HG03103 (cell line): ENCODE data around the gene PLOD3.

Experiments used
- ATAC-seq: cut with Tn5 transposase; IDR thresholded peaks from one replicate; pipeline ENCODE4 v1.9.1; 2021; ENCODE audit warnings: low read depth; ENCODE audit not compliant: unreplicated experiment

The PLOD3 gene

DNA sequence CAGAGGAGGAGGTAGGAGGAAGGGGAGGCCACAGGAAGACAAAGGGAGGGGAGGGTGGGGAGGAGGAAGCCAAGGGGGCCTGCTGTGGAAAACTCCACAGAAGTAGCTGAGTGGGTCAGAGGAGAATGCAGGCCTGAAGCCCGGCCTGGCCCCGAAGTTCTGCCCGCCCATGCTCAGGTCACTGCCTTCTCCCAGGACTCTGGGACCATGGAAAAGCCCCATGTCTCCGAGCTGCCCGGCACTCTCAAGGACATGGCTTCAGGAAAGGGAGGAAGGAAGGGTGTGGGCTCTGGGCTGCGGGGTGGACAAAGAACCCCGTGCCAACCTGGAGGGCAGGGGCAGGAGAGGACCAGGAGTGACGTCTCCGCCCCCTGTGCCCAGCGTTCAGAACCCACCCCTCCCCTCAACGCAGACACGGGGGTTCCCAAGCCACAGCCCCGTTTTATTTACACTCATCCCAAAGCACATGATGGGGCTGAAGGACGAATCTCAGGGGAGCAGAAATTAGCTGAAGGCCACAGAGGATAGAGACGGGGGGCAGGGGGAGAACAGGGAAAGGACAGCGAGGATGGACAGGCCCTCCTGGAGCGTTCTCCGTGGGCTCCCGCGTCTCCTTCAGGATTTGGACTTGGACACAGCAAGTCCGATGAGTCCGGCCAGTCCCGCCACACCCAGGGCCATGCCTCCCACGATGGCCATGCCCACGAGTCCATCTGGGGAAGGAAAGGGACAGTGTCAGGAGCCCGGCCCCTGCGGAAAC, 22.0 kb upstream of the PLOD3 start:
- no peak for ATAC-seq

- no peak for ATAC-seq
These were observed 21.1 kb upstream of the PLOD3 start for GRCh38 chr7:101238226-101239182.

- no peak for ATAC-seq
These were observed 20.1 kb upstream of the PLOD3 start, which contains the start of gene CLDN15 for GRCh38 chr7:101237206-101238067. Gene CLDN15 (minus strand): TSS chr7:101237802. CDS start chr7:101237581, 221 bp downstream.

- ATAC-seq = no peak
These were observed 19.0 kb upstream of the PLOD3 start for GRCh38 chr7:101236292-101236835.

DNA sequence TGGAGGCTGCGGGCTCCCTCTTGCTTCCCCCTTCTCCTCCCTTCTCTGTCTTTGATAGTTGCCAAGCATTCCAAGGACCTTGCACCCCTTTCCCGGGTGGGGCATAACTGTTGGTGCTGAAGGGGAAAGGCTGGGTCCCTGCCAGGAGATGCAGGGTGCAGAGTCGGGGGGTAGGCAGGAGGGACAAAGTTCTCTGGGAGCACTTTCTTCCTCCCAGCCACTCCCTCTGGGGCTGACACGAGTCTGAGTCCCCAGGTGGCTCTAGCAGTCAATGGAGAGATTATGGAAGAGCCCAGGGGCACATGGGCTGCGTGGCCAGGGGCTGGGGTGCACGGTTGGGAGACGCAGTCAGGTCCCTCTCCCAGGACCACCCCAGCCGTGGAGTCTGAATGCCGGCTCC, 18.1 kb upstream of the PLOD3 start:
- no peak for ATAC-seq

- ATAC-seq = no peak
These were observed 17.7 kb upstream of the PLOD3 start for GRCh38 chr7:101235050-101235449.

GRCh38 chr7:101234636-101235035, 17.3 kb upstream of the PLOD3 start:
- no peak for ATAC-seq

DNA sequence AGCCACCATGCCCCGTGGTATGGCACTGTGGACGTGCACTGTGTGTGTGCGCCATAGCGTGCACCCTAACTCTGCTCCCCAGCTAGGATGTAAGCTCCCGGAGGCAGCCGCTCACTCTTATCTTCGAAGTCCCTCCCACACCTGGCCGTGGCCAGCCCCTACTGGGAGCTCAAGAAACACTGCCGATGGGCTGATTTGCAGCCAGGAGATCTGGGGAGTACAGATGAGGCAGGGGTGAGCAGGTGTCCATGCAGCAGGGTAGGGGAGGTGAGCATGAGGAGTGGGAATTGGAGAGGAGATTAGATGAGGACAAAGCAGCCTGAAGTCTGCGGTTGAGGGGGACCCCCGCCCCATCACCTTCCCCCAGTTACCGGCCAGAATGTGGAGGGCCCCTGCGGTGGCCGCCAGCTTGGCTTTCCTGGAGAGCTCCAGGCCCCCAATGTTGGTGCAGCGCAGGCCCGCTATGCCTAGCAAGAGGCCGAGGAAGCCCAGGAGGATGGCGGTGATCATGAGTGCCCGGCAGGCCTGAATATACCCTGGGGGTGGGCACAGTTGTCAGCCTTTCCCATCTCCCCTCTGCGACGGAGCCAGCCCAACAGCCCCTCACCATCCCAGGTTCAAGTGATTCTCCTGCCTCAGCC, 16.6 kb upstream of the PLOD3 start:
- no peak for ATAC-seq

GRCh38 chr7:101232141-101232850, 14.9 kb upstream of the PLOD3 start:
- no peak for ATAC-seq

- ATAC-seq = no peak
These were observed 14.3 kb upstream of the PLOD3 start for GRCh38 chr7:101231644-101232043.

GRCh38 chr7:101226721-101227120, 9.3 kb upstream of the PLOD3 start:
- ATAC-seq = no peak

DNA sequence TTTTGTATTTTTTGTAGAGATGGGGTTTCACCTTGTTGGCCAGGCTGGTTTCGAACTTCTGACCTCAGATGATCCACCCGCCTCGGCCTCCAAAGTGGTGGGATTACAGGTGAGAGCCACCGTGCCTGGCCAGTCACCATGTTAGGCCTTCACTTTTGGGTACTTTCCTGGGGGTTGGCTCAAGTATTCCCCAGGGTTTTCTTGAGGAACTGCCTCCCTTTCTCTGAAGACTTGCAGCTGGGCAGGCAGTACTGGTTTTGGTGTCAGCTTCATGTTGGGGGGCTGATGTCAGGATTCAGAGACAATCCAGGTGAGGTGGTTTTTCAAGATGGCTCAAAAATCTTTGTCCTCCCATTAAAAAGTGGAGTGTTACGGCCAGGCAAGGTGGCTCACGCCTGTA, 8.3 kb upstream of the PLOD3 start:
- no peak for ATAC-seq

- no peak for ATAC-seq
These were observed 6.1 kb upstream of the PLOD3 start for GRCh38 chr7:101223528-101223927.

- ATAC-seq = no peak
These were observed 5.0 kb upstream of the PLOD3 start for GRCh38 chr7:101222275-101222830.

- no peak for ATAC-seq
These were observed 2.9 kb upstream of the PLOD3 start for GRCh38 chr7:101220295-101220694.

DNA sequence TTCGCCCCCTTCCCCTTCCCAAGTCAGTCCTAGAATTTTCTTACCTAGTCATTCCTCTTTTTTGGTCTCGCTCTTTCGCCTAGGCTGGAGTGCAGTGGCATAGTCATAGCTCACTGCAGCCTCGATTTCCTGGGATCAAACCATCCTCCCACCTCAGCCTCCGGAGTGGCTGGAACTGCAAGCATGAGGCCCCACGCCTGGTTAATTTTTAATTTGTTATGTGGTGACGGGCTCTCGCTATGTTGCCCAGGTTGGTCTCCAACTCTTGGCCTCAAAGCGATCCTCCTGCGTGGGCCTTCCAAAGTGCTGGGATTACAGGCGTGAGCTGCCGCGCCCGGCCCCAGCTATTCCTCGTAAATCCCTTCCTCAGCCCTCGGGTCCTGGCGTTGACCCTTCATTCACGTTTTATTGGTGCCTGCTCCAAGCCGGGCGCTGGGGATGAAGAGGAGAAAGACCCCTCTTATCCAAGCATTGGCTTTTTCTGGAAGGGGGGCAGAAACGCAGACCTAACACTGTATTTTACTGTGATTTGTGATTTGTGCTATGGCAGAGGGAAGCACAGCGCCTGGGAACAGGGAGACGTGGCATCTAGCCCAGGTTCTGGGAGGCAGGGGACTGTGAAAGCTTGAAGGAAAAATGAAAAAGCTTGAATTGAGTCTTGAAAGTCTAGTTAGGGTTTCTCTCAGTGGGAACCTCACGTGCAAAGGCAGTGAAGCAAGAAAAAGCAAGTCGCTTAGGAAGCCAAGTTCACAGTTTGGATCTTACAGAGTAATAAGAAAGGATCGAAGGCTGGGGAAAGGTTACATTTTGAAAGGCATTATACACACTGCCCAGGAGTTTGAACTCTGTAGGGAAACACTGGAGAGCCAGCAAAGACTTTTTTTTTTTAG, 1.1 kb upstream of the PLOD3 start:
- ATAC-seq = no peak

GRCh38 chr7:101216860-101217387, 457 bp downstream of the PLOD3 start:
- ATAC-seq = peak; percentile 7
